Measurements from ENCODE around the gene VPS37C. TPM values are rescaled to one million over a fixed set of nuclear protein-coding genes. Genes with fewer than 3 reads are reported as not detected.

VPS37C gene
- total RNA-seq, 1 experiment from 2014 or later, result 23.1 TPM

GRCh38 chr11:61174949-61175348, 13.7 kb upstream of the VPS37C start:
- Histone ChIP-seq H2AFZ (ENCODE audit: low read depth, low read length, poor library complexity, severe bottlenecking) (no peak overlapping the region), H3K9me2 (ENCODE audit: insufficient read depth) (no peaks in the 10 kb centered on the region), H3K27ac (ENCODE audit: low read depth, low read length) (no peak overlapping the region), H3K4me2 (ENCODE audit: low read length) (no peak overlapping the region), H3K4me3 (replicated peaks in 1 of 2; ENCODE audit: low read depth in 1 of 2, low read length in 2 of 2) (no peak overlapping the region), H3K4me1 (ENCODE audit: control insufficient read depth in 1 of 2, insufficient read depth in 2 of 2, low read length in 2 of 2) (no peaks in the 10 kb centered on the region), H3K9ac (ENCODE audit: low read length) (no peak overlapping the region), H3K79me2 (ENCODE audit: insufficient read depth, low read length) (no peaks in the 10 kb centered on the region), H3K9me3 (ENCODE audit: control insufficient read depth in 1 of 2, insufficient read depth in 1 of 2, low read depth in 1 of 2, low read length in 2 of 2) (no peaks in the 10 kb centered on the region), H3K36me3 (ENCODE audit: control insufficient read depth in 1 of 2, insufficient read depth in 2 of 2, low read length in 2 of 2) (no peaks in the 10 kb centered on the region), H4K20me1 (ENCODE audit: insufficient read depth) (no peaks in the 10 kb centered on the region), H3K27me3 (ENCODE audit: insufficient read depth, low read length) (0 out of 2 replicates have a peak, but pooled peaks cover 3% of the 10 kb centered on the region)
- no peak for DNase-seq (ENCODE audit: low read depth, low spot score)
- RAD21 ChIA-PET (ENCODE audit: low non-redundant PET in 1 of 2, low total read pairs in 2 of 2, uncharacterized antibody in 2 of 2, unreplicated experiment in 2 of 2), result no interaction called here
- POLR2A ChIA-PET, result no interaction called here
- TF ChIP-seq SIN3A (IDR thresholded peaks at IDR 0.05; ENCODE audit: low read depth), result no peak
- no peak for TF ChIP-seq FOSL1 (IDR thresholded peaks at IDR 0.05; ENCODE audit: low read depth)
- no peak for TF ChIP-seq ZFX (IDR thresholded peaks at IDR 0.05)
- TF ChIP-seq EZH2phosphoT487 (IDR thresholded peaks at IDR 0.05; ENCODE audit: borderline replicate concordance), result no peak
- no peak for TF ChIP-seq ATF3 (IDR thresholded peaks at IDR 0.05)
- TF ChIP-seq ZNF274 (IDR thresholded peaks at IDR 0.05; ENCODE audit: low read depth, low read length), result no peak
- no peak for TF ChIP-seq CEBPB (IDR thresholded peaks at IDR 0.05; ENCODE audit: low read depth)
- TF ChIP-seq JUND (IDR thresholded peaks at IDR 0.05), result no peak
- no peak for TF ChIP-seq ELF1 (IDR thresholded peaks at IDR 0.05; ENCODE audit: borderline replicate concordance, low read depth)
- no peak for TF ChIP-seq POLR2A (IDR thresholded peaks at IDR 0.05; ENCODE audit: borderline replicate concordance, extremely low read depth, insufficient read depth, insufficient read length)
- TF ChIP-seq CTCF (IDR thresholded peaks at IDR 0.05 in 2 of 3, conservative IDR thresholded peaks at IDR 0.05 in 1 of 3; ENCODE audit: borderline replicate concordance in 1 of 3, insufficient read depth in 1 of 3, low read depth in 2 of 3, low read length in 2 of 3), result no peak
- no peak for TF ChIP-seq ZBTB33 (IDR thresholded peaks at IDR 0.05; ENCODE audit: extremely low read depth, insufficient replicate concordance, low read length)
- no peak for TF ChIP-seq YY1 (IDR thresholded peaks at IDR 0.05; ENCODE audit: extremely low read depth, insufficient replicate concordance, low read depth, low read length)
- no peak for TF ChIP-seq MAX (IDR thresholded peaks at IDR 0.05)
- no peak for TF ChIP-seq EZH2 (IDR thresholded peaks at IDR 0.05)
- no peak for TF ChIP-seq SP1 (IDR thresholded peaks at IDR 0.05; ENCODE audit: low read depth)
- TF ChIP-seq REST (IDR thresholded peaks at IDR 0.05; ENCODE audit: low read depth), result no peak
- no TSS peak for BruUV-seq (replicated peaks)
- intact Hi-C loops (cut with micrococcal nuclease), result no loop called here
- ATAC-seq, result no peak
- CTCF ChIA-PET, result no interaction called here

Measured in HCT116 (cell line).